GM19025 (cell line): ENCODE results near the gene TCOF1.
"Not testable (repeated sequence)": the region's sequence is repeated elsewhere in the genome, so short reads cannot be mapped to it uniquely, and the experiment has no call there.

Source experiments
- ATAC-seq: cut with Tn5 transposase; IDR thresholded peaks from one replicate; pipeline ENCODE4 v1.9.1; 2021; ENCODE audit warnings: mild to moderate bottlenecking, low read depth, moderate library complexity; ENCODE audit not compliant: unreplicated experiment

Gene TCOF1

DNA sequence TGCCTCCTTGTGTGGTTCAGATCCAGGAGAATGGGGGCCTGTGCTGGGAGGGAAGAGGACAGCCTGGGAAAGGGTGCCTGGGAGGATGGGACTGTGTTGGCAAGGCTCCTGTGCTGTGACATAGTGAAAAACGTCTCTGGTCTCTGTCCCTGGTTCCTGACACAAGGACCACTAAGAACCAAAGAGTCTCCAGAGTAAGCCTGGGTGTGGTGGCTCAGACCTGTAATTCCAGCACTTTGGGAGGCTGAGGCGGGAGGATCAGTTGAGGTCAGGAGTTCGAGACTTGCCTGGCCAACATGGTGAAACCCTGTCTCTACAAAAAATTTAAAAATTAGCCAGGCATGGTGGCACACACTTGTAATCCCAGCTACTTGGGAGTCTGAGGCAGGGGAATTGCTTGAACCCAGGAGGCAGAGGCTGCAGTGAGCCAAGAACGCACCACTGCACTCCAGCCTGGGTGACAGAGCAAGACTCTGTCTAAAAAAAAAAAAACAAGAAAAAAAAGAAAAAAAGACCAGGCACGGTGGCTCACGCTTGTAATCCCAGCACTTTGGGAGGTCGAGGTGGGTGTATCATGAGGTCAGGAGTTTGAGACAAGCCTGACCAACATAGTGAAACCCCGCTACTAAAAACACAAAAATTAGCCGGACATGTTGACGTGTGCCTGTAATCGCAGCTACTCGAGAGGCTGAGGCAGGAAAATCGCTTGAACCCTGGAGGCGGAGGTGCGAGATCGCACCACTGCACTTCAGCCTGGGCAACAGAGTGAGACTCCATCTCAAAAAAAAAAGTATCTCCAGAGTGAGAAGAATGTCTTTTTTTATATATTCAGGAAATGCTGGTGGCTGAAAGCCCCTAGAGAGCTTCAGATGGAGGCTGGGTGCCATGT lies 56.6 kb downstream of the TCOF1 start:
- ATAC-seq: not testable (repeated sequence)

DNA sequence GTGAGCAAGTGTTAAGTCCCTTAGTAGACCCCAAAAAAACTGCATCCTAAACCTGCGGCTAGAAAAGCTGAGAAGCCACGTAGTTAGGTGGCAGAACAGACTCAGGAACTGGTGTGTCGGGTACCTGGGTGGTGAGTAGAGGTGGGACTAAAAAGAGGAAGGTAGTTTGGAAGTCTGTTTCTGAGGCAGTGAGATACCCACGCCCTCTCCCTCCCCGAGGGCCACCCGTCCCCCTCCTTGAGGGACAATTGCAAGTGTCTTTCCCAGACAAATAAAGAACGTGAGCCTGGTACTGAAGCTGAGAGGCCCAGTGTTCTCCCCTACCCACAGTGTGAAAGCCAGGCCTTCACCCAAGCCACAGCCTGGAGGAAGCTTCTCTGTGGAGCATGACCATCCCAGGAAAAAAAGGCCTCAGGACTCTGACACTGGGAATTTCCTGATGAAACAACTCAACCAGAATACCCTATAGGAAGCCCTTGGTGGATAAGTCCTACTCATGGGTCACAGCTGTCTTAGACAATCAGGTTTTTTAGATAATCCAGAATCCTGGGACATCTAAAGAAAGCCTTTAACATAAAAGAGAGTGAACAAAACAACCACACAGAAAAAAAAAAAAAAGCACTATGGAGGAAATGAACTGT lies 62.3 kb downstream of the TCOF1 start:
- no peak for ATAC-seq

DNA sequence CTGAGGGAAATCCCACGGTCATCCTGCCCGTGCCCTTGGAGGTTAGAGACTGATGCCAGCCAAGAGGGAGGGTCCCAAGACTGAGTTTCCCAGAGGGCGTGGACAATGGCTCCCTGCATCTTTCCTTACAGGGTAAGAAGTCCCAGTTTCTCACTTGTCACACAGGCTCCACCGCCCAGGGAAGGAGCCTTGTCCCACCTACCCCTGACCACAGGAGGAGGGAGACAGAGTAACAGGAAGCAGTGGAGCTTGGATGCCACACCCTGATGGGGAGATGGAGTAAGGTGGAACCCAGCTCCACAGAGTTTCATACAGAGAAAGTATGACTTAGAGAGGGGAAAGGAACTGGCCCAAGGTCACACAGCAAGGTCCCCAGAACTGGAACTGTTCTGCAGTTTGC lies 64.6 kb downstream of the TCOF1 start:
- ATAC-seq: no peak

DNA sequence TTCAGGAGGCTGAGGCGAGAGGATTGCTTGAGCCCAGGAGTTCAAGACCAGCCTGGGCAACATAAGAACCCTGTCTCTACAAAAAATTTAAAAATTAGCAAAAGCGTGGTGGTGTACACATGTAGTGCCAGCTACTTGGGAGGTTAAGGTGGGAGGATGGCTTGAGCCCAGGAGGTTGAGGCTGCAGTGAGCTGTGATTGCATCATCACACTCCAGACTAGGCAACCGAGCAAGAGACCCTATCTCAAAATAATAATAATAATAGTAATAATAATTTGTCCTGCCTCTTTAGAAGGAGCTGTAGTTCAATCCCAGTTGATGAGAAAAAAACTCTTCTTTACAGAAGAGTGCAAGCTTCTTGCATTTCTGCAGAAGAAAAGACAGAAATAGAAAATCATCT lies 65.3 kb downstream of the TCOF1 start:
- no peak for ATAC-seq

DNA sequence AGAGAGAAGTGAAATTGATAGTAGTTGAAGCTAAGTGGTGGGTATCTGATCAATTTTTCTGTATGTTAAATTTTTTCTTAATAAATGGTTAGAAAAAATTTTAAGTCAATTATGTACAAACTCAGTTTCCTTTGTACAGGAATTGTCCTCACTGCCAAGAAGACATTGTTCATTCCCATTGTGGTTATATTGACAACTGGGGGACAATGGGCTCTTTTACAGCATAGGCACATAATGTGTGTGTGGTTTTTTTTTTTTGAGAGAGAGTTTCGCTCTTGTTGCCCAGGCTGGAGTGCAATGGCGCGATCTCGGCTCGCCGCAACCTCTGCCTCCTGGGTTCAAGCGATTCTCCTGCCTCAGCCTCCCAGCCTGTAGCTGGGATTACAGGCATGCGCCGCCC lies 68.7 kb downstream of the TCOF1 start:
- not testable (repeated sequence) for ATAC-seq

DNA sequence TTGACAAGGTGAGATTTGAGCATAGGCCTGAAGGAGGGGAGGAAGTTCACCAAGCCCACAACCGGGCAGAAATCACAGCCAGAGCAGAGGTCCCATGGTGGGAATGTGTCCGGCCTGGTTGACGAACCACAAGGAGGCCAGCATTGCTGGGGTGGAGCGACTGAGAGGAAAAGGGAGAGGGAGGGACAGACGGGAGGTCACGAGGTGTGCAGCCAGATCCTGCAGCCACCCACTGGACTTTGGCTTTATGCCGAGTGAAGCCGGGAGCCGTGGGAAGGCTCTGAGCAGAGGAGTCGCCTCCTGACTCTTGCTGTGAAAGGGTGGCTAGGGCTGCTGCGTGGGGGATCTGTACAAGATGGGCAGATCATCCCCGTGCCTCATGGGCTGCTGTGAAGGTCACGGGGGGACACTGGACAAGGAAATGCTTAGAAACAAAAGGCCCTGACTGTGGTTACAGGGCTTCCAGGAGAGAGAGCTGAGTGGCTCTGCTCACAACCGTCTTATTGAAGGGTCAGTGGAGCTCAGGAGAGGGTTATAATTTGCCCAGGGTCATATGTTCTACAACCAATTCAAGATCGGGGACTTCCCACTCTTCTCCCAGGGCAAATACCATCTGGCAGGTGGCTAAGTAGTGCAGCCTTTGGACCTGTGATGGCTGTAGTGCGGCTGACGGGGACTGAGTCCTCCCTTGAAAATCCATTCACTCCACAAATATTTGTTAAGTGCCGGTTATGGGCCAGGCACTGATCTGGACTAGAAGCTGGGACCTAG lies 70.8 kb downstream of the TCOF1 start:
- ATAC-seq: no peak

DNA sequence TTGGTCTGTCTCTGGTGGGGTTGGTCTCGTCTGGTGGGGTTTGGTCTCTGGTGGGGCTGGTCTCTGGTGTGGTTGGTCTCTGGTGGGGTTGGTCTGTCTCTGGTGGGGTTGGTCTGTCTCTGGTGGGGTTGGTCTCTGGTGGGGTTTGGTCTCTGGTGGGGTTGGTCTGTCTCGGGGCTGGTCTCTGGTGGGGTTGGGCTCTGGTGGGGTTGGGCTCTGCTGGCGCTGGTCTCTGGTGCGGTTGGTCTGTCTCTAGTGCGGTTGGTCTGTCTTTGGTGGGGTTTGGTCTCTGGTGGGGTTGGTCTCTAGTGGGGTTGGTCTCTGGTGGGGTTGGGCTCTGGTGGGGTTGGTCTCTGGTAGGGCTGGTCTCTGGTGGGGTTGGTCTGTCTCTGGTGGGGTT lies 71.5 kb downstream of the TCOF1 start:
- no peak for ATAC-seq

DNA sequence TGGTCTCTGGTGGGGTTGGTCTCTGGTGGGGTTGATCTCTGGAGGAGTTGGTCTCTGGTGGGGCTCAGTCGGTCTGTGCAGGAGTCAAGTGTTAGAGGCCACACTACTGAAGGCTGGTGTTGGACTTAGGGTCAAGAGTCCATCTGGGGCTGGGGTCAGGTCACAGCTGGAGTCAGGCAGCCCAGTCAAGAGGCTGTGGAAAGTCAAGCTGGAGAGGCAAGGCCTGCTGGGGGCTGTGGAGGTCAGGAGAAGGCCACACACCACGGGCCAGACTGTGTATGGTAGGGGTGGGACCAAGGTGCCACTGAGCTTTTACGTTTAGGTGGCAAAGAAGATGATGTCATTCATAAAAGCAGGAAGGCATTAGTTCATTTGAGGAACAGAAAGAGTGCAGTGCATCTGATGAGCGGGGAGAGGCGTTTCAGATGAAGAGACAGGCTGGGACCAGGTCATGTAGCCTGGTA lies 71.9 kb downstream of the TCOF1 start:
- ATAC-seq: no peak

DNA sequence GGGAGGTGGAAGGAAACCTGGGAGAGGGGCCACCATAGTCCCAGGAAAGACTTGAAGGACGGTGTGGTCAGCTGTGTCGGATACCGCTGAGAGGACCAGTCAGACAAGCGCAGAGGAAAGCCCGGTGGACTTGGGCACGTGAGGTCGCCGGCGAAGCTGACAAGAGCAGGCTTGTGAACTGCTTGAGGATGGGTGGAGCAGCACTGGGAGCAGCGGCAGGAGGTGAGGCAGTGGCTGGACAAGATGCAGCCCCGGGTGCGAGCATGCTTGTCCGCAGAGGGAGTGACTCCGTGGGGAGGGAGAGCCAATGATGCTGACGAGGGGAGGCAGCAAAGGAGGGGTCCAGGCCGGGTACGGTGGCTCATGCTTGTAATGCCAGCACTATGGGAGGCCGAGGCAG lies 73.6 kb downstream of the TCOF1 start:
- no peak for ATAC-seq

DNA sequence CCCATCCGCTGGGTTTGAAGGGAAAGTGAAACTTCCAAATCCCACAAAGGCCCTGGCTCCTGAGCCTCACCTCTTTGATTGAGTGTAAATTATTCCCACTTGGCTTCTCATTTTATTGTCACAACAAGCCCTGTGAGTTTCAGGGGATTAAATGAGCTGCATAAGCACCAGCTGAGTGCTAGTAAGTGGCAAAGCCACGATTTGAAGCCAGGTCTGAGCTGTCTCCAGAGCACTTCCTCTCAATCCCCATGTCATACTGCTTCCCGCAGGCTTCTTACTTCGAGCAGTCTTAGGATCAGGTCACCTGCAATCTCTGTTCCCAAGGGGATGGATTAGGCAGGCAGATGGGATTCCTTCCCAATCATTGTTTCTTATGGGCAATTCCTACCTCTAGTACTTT lies 74.1 kb downstream of the TCOF1 start:
- ATAC-seq: no peak

DNA sequence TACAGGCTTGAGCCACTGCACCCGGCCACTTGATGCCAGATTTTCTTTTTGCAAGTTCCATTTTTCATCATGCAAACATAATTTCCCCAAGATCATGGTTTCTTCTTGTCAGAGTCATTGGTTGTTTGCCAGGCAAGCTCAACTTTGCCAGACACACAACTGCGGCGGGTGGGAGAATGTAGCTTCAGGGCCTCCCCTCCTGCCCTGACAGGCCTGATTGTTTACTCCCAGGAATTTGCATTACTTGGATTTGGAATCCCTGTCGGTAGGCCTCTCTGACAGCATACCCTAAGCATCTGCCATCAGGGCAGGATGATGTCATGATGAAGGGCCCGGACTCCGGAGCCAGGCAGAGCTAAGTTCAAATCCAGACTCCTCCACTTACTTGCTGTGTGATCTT lies 77.0 kb downstream of the TCOF1 start:
- ATAC-seq: no peak

DNA sequence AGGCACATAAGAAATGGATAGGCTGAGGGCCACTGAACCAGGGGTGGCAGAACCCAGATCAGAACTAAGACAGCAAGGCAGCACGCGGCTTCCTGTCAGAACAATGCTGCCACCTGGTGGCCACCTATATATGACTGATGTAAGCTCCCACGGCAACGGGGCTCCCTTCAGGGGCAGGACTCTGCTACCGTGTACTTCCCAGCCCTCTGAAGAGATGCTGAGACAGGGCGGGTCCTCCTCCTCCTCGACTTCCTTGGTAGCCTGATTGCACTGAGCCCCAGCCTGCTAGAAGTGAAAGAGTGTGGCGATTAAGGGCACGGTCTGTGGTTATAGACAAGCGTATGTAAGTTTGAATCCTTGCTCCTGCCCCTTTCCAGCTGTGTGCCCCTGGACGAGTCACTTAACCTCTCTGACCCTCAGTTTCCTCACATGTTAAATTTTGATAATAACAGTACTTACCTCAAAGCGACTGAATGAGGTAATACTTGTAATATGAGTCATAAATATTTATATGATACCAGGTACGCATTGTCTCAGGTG lies 78.7 kb downstream of the TCOF1 start:
- ATAC-seq: peak; percentile 93

DNA sequence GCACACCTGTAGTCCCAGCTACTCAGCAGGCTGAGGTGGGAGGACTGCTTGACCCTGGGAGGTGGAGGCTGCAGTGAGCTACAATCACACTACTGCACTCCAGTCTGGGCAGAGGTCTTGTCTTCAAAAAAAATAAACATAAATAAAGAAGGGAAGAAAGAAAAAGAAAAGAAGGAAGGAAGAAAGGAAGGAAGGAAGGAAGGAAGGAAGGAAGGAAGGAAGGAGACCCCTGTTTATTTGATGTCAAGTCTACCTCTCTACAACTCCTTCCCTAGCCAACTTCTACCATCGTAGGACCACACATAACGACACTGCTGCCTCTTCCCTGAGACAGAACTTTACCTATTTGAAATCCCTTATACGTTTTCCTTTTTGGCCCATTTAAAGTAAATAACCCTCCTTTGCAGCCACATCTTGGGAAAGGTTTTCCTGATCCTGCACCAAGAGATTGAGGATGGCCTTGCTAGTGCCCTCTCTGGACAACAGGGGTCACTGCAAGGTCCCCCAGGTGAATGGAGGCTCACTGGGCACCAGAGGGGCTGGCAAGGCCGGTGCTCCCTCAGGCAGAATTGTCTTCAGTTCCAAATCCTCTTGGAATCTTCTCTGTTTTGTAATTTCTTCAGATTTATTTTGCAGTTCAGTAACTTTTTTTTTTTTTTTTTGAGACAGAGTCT lies 81.5 kb downstream of the TCOF1 start:
- no peak for ATAC-seq

DNA sequence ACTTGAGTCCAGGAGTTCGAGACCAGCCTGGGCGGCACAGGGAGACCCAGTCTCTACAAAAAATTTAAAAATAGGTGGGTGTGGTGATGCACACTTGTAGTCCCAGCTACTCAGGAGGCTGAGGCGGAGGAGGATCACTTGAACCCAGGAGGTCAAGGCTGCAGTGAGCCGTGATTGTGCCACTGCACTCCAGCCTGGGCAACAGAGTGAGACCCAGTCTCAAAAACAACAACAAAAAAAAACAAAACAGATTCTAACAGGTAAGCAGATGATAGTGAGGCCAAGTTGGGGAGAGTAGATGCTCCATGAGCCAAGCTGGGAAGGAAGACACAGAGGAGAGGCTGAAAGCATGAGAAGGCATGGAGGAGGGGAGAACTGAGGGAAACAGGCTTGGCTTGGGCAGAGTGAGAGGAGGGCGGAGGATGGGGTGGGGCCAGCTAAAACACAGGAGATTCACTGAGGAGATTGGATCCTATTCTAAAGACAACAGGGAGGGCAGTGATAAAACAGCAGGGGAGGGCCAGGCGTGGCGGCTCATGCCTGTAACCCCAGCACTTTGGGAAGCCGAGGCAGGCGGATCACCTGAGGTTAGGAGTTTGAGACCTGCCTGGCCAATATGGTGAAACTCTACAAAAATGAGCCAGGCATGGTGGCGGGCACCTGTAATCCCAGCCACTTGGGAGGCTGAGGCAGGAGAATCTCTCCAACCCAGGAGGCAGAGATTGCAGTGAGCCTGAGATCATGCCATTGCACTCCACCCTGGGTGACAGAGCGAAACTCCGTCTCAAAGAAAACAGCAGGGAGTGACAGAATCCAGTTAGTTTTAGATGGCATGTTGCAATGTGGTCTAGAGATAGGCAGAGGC lies 83.7 kb downstream of the TCOF1 start:
- no peak for ATAC-seq

DNA sequence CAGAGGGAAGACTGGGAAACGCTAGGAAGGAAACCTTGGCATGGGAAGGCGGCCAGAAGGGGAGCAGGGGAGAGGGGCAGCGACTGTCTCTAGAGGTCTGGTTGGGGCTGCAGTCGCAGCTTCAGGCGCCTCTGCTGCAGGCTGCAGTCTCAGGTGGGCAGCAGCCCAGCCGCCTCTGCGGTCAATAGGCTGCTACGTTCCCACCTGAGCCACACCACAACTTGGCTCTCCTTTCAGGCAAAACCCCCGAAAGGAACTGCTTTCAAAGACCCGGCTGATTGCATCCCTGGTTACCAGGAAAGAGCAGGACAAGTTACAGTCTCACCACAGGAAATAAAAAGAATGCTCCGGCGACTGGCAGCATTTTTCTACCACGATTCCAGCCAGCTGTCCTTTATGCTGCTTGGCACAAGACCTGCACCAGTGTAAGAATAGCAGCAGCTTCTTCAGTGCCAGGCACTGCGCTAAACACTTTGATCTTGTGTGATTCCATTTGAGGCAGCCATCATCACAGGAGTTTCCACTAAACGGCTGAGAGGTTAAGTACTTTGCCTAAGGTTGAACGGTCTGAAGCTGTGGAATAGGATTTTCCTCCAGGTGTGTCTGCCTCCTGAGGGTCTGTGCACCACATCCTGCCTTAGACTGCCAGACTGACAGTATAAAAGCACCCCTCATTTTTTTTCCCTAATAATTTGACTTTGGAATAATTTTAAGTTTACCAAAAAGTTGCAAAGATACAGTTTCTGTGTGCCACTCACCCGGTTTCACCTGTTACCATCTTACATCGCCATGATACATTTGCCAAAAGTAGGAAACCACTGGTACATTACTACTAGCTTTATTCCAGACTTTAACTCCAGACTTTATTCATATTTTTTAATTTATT lies 84.6 kb downstream of the TCOF1 start:
- ATAC-seq: no peak

DNA sequence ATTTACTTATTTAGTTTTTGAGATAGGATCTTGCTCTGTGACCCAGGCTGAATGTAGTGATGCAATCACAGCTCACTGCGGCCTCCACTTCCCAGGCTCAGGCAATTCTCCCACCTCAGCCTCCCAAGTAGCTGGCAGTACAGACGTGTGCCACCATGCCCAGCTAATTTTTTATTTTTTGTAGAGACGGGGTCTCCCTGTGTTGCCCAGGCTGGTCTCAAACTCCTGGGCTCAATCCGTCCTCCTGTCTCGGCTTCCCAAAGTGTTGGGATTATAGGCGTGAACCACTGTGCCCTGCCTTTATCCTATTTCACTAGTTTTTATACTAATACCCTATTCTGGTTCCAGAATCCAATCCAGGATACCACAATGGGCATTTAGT lies 85.2 kb downstream of the TCOF1 start:
- no peak for ATAC-seq

DNA sequence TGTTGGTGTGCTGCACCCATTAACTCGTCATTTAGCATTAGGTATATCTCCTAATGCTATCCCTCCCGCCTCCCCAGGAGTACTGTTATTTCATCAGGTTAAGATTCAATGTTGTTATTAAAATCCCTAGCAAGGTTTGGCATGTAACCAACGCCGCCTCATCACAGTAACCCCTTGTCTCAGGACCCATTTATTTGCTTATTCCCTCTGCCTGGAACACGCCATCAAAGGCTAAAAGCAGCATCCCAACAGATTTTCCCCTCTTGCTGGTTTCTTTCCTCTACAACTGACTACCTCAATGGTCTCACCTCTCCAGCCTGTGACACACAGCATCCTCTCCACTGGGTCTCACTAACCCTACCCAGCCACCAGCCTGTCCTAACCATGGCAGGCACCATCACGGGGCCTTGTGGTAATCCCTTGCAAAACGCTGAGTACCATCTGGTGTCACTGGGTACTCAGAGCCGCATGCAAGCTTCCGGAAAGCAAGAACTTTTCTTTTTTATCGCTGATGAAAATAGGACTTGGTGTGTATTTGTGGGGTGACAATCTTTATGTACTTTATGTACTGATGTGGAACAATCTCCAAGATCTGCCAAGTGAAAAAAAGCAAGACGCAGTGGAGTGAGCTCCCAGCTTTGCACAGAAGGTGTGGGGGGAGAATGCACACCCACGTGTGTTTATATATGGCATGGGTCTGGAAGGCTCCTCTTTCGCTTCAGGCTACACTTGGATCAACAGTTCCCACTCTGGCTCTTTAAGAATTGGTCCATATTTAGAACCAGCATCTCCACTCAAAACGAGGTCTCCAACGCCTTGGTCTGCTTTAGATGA lies 86.0 kb downstream of the TCOF1 start:
- ATAC-seq: no peak

DNA sequence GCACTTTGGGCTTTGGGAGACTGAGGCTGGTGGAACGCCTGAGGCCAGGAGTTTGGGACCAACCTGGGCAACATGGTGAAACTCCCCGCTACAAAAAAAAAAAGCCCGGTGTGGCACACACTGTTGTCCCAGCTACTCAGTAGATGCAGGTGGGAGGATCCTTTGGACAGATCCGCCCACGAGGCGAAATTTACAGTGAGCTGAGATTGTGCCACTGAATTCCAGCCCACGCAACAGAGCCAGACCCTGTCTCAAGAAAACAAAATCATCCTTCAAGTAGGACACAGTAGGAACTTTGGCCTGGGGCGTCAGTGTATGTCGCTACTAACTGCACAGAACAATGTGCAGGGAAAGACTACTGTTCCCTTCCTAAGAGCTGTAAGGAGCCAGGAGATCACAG lies 87.3 kb downstream of the TCOF1 start:
- no peak for ATAC-seq
